HepG2 (cell line): ENCODE data around the gene ASB16. TPM values are rescaled to one million over a fixed set of nuclear protein-coding genes. Genes with fewer than 3 reads are reported as not detected.
A peak's percentile ranks its signal among the peaks of the same experiment; 100 is the strongest.

Experiments
- AKAP8 ChIP-seq: sonication (generic); formaldehyde crosslinking; IDR thresholded peaks from 2 replicates; pipeline ENCODE4 v1.5.1; 2020; ENCODE audit warnings: mild to moderate bottlenecking, missing genetic modification reagents
- ESRRA ChIP-seq: sonication (generic); formaldehyde crosslinking; IDR thresholded peaks from 2 replicates; pipeline ENCODE4 v1.5.1; 2020; ENCODE audit warnings: mild to moderate bottlenecking, low read depth, missing genetic modification reagents
- HOMEZ ChIP-seq: IDR thresholded peaks from 2 replicates; pipeline ENCODE4 v1.6.1; 2016; ENCODE audit warnings: low read depth
- JUN ChIP-seq: sonication (generic); formaldehyde crosslinking; IDR thresholded peaks from 2 replicates; pipeline ENCODE4 v1.4.0; 2020; ENCODE audit warnings: mild to moderate bottlenecking, missing genetic modification reagents
- NFYC ChIP-seq: IDR thresholded peaks from 2 replicates; pipeline ENCODE4 v1.6.1; 2016; ENCODE audit warnings: missing genetic modification reagents, missing compliant biosample characterization
- PRDM10 ChIP-seq: sonication (generic); formaldehyde crosslinking; IDR thresholded peaks from 2 replicates; pipeline ENCODE4 v1.4.0; 2020; ENCODE audit warnings: low read depth, missing genetic modification reagents
- PRPF4 ChIP-seq: fragments of 200-400 bp; formaldehyde crosslinking; IDR thresholded peaks from 2 replicates; pipeline ENCODE4 v1.6.1; 2016; ENCODE audit warnings: low read length, low read depth; ENCODE audit not compliant: poor library complexity, severe bottlenecking
- REL ChIP-seq: sonication (generic); formaldehyde crosslinking; conservative IDR thresholded peaks from 2 replicates; pipeline ENCODE4 v1.8.0; 2022; ENCODE audit warnings: mild to moderate bottlenecking, missing genetic modification reagents, moderate library complexity
- ZBTB20 ChIP-seq: sonication (generic); formaldehyde crosslinking; IDR thresholded peaks from 2 replicates; pipeline ENCODE4 v1.8.1; 2023; ENCODE audit warnings: missing genetic modification reagents, low read depth, mild to moderate bottlenecking, borderline replicate concordance
- ZBTB44 ChIP-seq: sonication (generic); formaldehyde crosslinking; IDR thresholded peaks from 2 replicates; pipeline ENCODE4 v1.4.0; 2020; ENCODE audit warnings: missing genetic modification reagents
- ZNF230 ChIP-seq: sonication (generic); formaldehyde crosslinking; IDR thresholded peaks from 2 replicates; pipeline ENCODE4 v1.4.0; 2020; ENCODE audit warnings: mild to moderate bottlenecking, missing genetic modification reagents
- ZNF430 ChIP-seq: sonication (generic); formaldehyde crosslinking; IDR thresholded peaks from 2 replicates; pipeline ENCODE4 v1.9.0; 2021; ENCODE audit warnings: mild to moderate bottlenecking, missing genetic modification reagents
- ZNF672 ChIP-seq: sonication (generic); formaldehyde crosslinking; IDR thresholded peaks from 2 replicates; pipeline ENCODE4 v1.8.1; 2022; ENCODE audit warnings: missing genetic modification reagents
- ZNF7 ChIP-seq: IDR thresholded peaks from 2 replicates; pipeline ENCODE4 v1.6.1; 2016; ENCODE audit warnings: missing biosample characterization, missing genetic modification reagents
- ZNF781 ChIP-seq: sonication (generic); formaldehyde crosslinking; IDR thresholded peaks from 2 replicates; pipeline ENCODE4 v1.5.1; 2020; ENCODE audit warnings: borderline replicate concordance, mild to moderate bottlenecking, missing genetic modification reagents; ENCODE audit errors: not compliant biosample characterization
- ZNF816 ChIP-seq: sonication (generic); formaldehyde crosslinking; IDR thresholded peaks from 2 replicates; pipeline ENCODE4 v1.8.0; 2022; ENCODE audit warnings: missing genetic modification reagents, mild to moderate bottlenecking, borderline replicate concordance
- ZSCAN25 ChIP-seq: sonication (generic); formaldehyde crosslinking; IDR thresholded peaks from 2 replicates; pipeline ENCODE4 v1.8.0; 2022; ENCODE audit warnings: mild to moderate bottlenecking, missing genetic modification reagents
- polyA plus RNA-seq, 8 experiments: library from polyadenylated mRNA; depleted of rRNA in 3 of 8; stranded (reverse) in 7 of 8; unstranded in 1 of 8; fragments of >200 nt; fragmentation: Illumina TruSeq in 4 of 8; extraction: Trizol in 4 of 8; gene quantifications; 2 replicates each; pipeline versions ENCODE4 v1.2.1 to v1.2.3, GENCODE V29; 2011 to 2016; ENCODE audit warnings: low read depth in 4 of 8, missing spikeins in 1 of 8, mixed read lengths in 1 of 8; ENCODE audit not compliant: insufficient read depth in 1 of 8
- total RNA-seq, 5 experiments: library from RNA; depleted of rRNA; stranded (reverse); fragments of >200 nt; fragmentation: Illumina TruSeq; extraction: Trizol; gene quantifications; 2 replicates each; pipeline ENCODE4 v1.2.3, GENCODE V29; 2016; ENCODE audit warnings: low read depth in 1 of 5
- TF ChIP-seq, protein P1 (sequence below): IDR thresholded peaks from 2 replicates; pipeline ENCODE4 v1.6.1; 2016; ENCODE audit warnings: missing compliant biosample characterization, missing genetic modification reagents, borderline replicate concordance

Gene ASB16
- total and polyA plus RNA-seq, 2 of the 13 experiments (the other 11 are each of a cell fraction or from before 2014, with no cell fraction given) = 0.07 TPM; not detected in 1

- TF ChIP-seq ZBTB44 (CRISPR knock-in tag) (no peak), NFYC (peak; percentile 27; the same call in 1 of the 2 replicates), ZNF7 (CRISPR knock-in tag) (no peak), PRDM10 (no peak), HOMEZ (CRISPR knock-in tag) (no peak), ZNF816 (no peak; the same call in 1 of the 2 replicates), ZNF781 (no peak), AKAP8 (CRISPR knock-in tag) (0 out of 2 replicates have a peak, but pooled peaks have one; percentile 65), PRPF4 (no peak), ZNF230 (CRISPR knock-in tag) (no peak), REL (CRISPR knock-in tag) (no peak), ZSCAN25 (CRISPR knock-in tag) (peak; percentile 90), JUN (CRISPR knock-in tag) (no peak), ZNF430 (CRISPR knock-in tag) (0 out of 2 replicates have a peak, but pooled peaks have one; percentile 59), ZBTB20 (no peak), ESRRA (CRISPR knock-in tag) (no peak), ZNF672 (CRISPR knock-in tag) (no peak)
- TF ChIP-seq, protein P1, sequence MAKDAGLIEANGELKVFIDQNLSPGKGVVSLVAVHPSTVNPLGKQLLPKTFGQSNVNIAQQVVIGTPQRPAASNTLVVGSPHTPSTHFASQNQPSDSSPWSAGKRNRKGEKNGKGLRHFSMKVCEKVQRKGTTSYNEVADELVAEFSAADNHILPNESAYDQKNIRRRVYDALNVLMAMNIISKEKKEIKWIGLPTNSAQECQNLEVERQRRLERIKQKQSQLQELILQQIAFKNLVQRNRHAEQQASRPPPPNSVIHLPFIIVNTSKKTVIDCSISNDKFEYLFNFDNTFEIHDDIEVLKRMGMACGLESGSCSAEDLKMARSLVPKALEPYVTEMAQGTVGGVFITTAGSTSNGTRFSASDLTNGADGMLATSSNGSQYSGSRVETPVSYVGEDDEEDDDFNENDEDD = peak; percentile 34; the same call in 1 of the 2 replicates
These were observed 48.0 kb downstream of the ASB16 start (continued) for GRCh38 chr17:44218344-44219107.
